Measurements from ENCODE around the gene PAFAH2. TPM values are rescaled to one million over a fixed set of nuclear protein-coding genes. Genes with fewer than 3 reads are reported as not detected.

PAFAH2 gene
- total and polyA plus RNA-seq, 3 experiments from 2014 or later, result 11.8 to 28.6 (median 12.1) TPM

DNA sequence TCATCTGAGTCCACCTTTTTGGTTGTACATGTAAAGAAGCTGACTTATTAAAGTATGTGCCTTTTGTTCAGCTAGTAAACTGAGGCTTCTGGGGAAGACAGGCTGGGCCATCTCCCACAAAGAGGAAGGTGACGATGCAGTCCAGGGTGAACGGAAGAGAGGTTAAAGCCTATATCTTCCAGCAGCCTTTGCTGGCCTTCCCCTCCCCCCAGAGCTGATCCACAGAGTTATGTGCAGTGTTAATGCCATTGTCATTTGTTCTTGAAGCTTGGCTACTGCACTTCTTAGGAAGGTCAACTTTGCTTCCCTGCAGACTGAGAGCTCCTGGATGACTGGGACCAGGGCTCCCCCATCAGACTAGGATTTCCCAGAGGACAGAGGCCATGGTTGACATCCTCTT, 45.9 kb upstream of the PAFAH2 start:
- ChIA-PET CTCF (interaction anchor here (0.7 to 1.5 kb wide), 4 partner anchors 9 to 101 kb away, joined by 3 to 5 read pairs (median 4); no protein-coding TSS in a partner anchor), POLR2A (interaction anchor here (0.7 kb wide), 1 partner anchor 114 kb away, joined by 5 read pairs; no protein-coding TSS in a partner anchor)
- Mint-ChIP-seq H3K36me3 (no peaks in the 10 kb centered on the region), H3K4me3 (no peak overlapping the region), H3K4me1 (peaks cover 0 to 7% (median 3%) of the 10 kb centered on the region in 3 donors), H3K27ac (no peak overlapping the region), H3K9me3 (no peaks in the 10 kb centered on the region), H3K27me3 (peaks cover 36 to 55% of the 10 kb centered on the region in 2 donors)
- Histone ChIP-seq H3K36me3 (ENCODE audit: insufficient read depth, low read length) (no peaks in the 10 kb centered on the region), H3K4me3 (ENCODE audit: low read length) (no peak overlapping the region), H3K27me3 (ENCODE audit: insufficient read depth, low read length, poor library complexity, severe bottlenecking) (peaks cover 30% of the 10 kb centered on the region), H3K9me3 (ENCODE audit: low read length) (no peaks in the 10 kb centered on the region), H3K4me1 (ENCODE audit: insufficient read depth, low read length) (no peaks in the 10 kb centered on the region), H3K27ac (ENCODE audit: low read depth, low read length) (no peak overlapping the region)
- DNase-seq, result no peak

DNA sequence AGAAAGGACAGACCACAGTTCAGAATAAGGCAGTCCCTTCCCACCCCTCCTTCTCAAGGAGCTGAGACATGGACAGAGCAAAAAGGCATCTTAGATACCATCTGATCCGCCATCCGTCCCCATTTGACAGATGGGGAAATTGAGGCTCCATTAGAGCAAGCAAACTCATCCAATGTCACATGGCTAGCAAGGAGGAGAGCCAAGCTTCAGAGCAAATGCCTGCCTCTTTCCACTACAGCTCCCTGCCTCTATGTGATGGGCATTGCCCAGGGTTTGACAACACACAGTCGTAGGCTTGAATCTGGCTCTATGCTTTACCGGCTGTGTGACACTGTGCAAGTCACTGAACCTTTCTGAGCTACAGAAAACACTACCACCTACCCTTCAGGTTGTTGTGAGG, 44.1 kb upstream of the PAFAH2 start:
- H3K27me3 Mint-ChIP-seq, result peaks cover 28 to 40% of the 10 kb centered on the region in 2 donors
- peaks cover 25% of the 10 kb centered on the region for H3K27me3 ChIP-seq (ENCODE audit: insufficient read depth, low read length, poor library complexity, severe bottlenecking)
- peaks cover 0 to 7% (median 3%) of the 10 kb centered on the region in 3 donors for H3K4me1 Mint-ChIP-seq
- H3K9me3 ChIP-seq (ENCODE audit: low read length), result no peaks in the 10 kb centered on the region
- no peak overlapping the region for H3K27ac Mint-ChIP-seq
- no peak overlapping the region for H3K4me3 ChIP-seq (ENCODE audit: low read length)
- H3K36me3 Mint-ChIP-seq, result no peaks in the 10 kb centered on the region
- DNase-seq, result no peak
- H3K36me3 ChIP-seq (ENCODE audit: insufficient read depth, low read length), result no peaks in the 10 kb centered on the region
- H3K9me3 Mint-ChIP-seq, result no peaks in the 10 kb centered on the region
- ChIA-PET POLR2A (no interaction called here), CTCF (no interaction called here)
- no peak overlapping the region for H3K27ac ChIP-seq (ENCODE audit: low read depth, low read length)
- no peaks in the 10 kb centered on the region for H3K4me1 ChIP-seq (ENCODE audit: insufficient read depth, low read length)
- no peak overlapping the region for H3K4me3 Mint-ChIP-seq

DNA sequence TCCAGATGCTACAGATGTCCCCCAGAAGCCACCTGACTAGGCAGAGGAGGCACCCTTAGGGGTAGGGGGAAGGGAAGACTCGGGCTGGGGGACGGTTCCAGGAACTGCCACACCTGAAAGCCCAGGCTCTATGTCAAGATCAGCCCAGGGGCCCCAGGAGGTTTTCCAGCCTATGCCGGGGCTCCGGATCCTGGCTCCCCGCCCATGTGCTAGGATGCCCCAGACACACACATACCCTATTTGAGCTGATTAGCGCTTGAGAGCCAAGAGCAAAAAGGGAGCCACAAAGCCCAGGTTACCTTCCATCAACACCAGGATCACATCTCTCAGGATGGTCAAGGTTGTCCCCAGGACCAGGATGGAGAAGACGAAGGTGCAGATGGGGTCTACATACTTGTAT, 43.5 kb upstream of the PAFAH2 start:
- Histone ChIP-seq H3K9me3 (ENCODE audit: low read length) (no peaks in the 10 kb centered on the region), H3K36me3 (ENCODE audit: insufficient read depth, low read length) (no peaks in the 10 kb centered on the region), H3K4me1 (ENCODE audit: insufficient read depth, low read length) (no peaks in the 10 kb centered on the region), H3K4me3 (ENCODE audit: low read length) (no peak overlapping the region), H3K27me3 (ENCODE audit: insufficient read depth, low read length, poor library complexity, severe bottlenecking) (peaks cover 20% of the 10 kb centered on the region), H3K27ac (ENCODE audit: low read depth, low read length) (no peak overlapping the region)
- DNase-seq, result no peak
- Mint-ChIP-seq H3K4me3 (no peak overlapping the region), H3K36me3 (no peaks in the 10 kb centered on the region), H3K9me3 (no peaks in the 10 kb centered on the region), H3K27ac (peak overlapping the region in 1 of 8 donors; percentile 60), H3K4me1 (peaks cover 0 to 7% (median 3%) of the 10 kb centered on the region in 3 donors), H3K27me3 (peaks cover 22 to 36% of the 10 kb centered on the region in 2 donors)
- ChIA-PET CTCF (no interaction called here), POLR2A (no interaction called here)

DNA sequence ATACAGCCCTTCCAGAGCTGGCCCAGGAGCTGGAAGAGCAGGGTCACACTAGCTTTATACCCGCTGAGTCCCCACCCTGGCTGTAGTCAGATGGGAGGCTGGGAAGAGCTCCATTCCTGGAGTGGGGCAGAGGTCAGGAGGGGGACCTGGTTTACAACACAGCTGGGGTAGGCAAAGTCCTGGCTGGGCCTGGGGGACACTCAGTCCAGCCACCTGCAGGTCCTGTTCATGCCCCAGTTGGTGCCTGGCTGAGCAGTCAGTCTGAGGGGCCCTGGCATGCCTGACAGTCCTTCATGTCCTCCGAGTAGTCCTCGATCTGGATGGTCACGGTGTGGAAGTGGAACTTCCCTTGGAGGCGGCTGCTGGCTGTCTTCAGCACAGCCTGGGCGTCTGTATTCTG, 41.0 kb upstream of the PAFAH2 start:
- peaks cover 10 to 21% of the 10 kb centered on the region in 2 donors for H3K27me3 Mint-ChIP-seq
- CTCF ChIA-PET, result no interaction called here
- no peaks in the 10 kb centered on the region for H3K36me3 ChIP-seq (ENCODE audit: insufficient read depth, low read length)
- peaks cover 6% of the 10 kb centered on the region for H3K4me1 ChIP-seq (ENCODE audit: insufficient read depth, low read length)
- H3K4me3 ChIP-seq (ENCODE audit: low read length), result no peak overlapping the region
- H3K36me3 Mint-ChIP-seq, result peaks cover 0 to 5% (median 0%) of the 10 kb centered on the region in 3 donors
- peaks cover 6% of the 10 kb centered on the region for H3K27me3 ChIP-seq (ENCODE audit: insufficient read depth, low read length, poor library complexity, severe bottlenecking)
- POLR2A ChIA-PET, result no interaction called here
- DNase-seq, result no peak
- no peak overlapping the region for H3K27ac Mint-ChIP-seq
- H3K9me3 ChIP-seq (ENCODE audit: low read length), result no peaks in the 10 kb centered on the region
- H3K4me3 Mint-ChIP-seq, result peak overlapping the region in 1 of 7 donors; percentile 38
- H3K4me1 Mint-ChIP-seq, result peaks cover 6 to 13% (median 12%) of the 10 kb centered on the region in 3 donors
- H3K9me3 Mint-ChIP-seq, result no peaks in the 10 kb centered on the region
- H3K27ac ChIP-seq (ENCODE audit: low read depth, low read length), result no peak overlapping the region

DNA sequence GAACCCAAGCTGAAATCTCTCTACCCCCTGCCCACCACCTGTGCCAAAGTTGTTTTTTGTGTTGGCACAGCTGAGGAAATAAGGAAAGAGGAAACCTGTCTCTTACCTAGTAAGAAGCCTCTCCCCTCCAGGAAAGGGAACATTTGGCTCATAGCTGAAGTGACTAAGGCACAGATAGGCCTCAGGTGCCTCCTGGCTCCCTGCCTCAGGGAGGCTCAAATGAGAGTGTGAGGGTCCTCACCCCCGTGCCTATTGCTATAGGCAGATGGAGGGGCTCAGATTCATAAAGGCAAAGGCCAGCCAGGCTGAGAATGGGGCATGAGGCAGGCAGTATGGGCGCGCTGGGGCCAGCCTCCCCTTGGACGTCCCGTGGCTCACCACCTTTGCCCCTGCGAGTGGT, 40.6 kb upstream of the PAFAH2 start:
- DNase-seq, result no peak
- peak overlapping the region in 2 of 7 donors; percentile 47 to 68 for H3K4me3 Mint-ChIP-seq
- peaks cover 6% of the 10 kb centered on the region for H3K4me1 ChIP-seq (ENCODE audit: insufficient read depth, low read length)
- peaks cover 6 to 13% (median 12%) of the 10 kb centered on the region in 3 donors for H3K4me1 Mint-ChIP-seq
- H3K27me3 Mint-ChIP-seq, result peaks cover 6 to 17% of the 10 kb centered on the region in 2 donors
- no peak overlapping the region for H3K27ac Mint-ChIP-seq
- H3K9me3 Mint-ChIP-seq, result no peaks in the 10 kb centered on the region
- peaks cover 0 to 5% (median 0%) of the 10 kb centered on the region in 3 donors for H3K36me3 Mint-ChIP-seq
- H3K9me3 ChIP-seq (ENCODE audit: low read length), result no peaks in the 10 kb centered on the region
- H3K36me3 ChIP-seq (ENCODE audit: insufficient read depth, low read length), result no peaks in the 10 kb centered on the region
- ChIA-PET POLR2A (no interaction called here), CTCF (no interaction called here)
- peaks cover 6% of the 10 kb centered on the region for H3K27me3 ChIP-seq (ENCODE audit: insufficient read depth, low read length, poor library complexity, severe bottlenecking)
- H3K27ac ChIP-seq (ENCODE audit: low read depth, low read length), result no peak overlapping the region
- H3K4me3 ChIP-seq (ENCODE audit: low read length), result no peak overlapping the region

DNA sequence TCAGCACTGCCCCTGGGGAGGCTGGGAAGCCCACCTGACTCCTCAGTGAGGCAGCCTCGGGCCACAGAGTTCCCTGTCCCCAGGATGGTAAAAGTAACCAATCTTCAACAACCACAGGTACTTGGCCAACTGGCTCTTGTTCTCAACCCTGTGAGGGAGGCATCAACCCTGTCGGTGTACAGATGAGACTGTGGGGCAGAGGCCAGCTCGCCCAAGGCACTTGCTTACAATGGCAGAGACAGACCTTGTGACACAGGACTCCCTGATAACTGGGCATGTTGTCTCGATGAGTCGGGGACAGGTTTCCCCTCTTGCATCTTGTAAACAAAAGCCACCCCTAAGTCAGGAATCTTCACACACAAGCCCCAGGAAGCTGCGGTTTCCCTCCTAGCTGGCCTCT, 40.0 kb upstream of the PAFAH2 start:
- Histone ChIP-seq H3K4me3 (ENCODE audit: low read length) (no peak overlapping the region), H3K27ac (ENCODE audit: low read depth, low read length) (no peak overlapping the region), H3K27me3 (ENCODE audit: insufficient read depth, low read length, poor library complexity, severe bottlenecking) (peaks cover 3% of the 10 kb centered on the region), H3K4me1 (ENCODE audit: insufficient read depth, low read length) (peaks cover 6% of the 10 kb centered on the region), H3K36me3 (ENCODE audit: insufficient read depth, low read length) (no peaks in the 10 kb centered on the region), H3K9me3 (ENCODE audit: low read length) (no peaks in the 10 kb centered on the region)
- Mint-ChIP-seq H3K9me3 (no peaks in the 10 kb centered on the region), H3K4me3 (peak overlapping the region in 1 of 7 donors; percentile 68), H3K27me3 (peaks cover 2 to 11% of the 10 kb centered on the region in 2 donors), H3K27ac (peak overlapping the region in 1 of 8 donors; percentile 27), H3K4me1 (peaks cover 6 to 13% (median 12%) of the 10 kb centered on the region in 3 donors), H3K36me3 (peaks cover 0 to 5% (median 0%) of the 10 kb centered on the region in 3 donors)
- no peak for DNase-seq
- CTCF ChIA-PET, result no interaction called here
- POLR2A ChIA-PET, result no interaction called here

DNA sequence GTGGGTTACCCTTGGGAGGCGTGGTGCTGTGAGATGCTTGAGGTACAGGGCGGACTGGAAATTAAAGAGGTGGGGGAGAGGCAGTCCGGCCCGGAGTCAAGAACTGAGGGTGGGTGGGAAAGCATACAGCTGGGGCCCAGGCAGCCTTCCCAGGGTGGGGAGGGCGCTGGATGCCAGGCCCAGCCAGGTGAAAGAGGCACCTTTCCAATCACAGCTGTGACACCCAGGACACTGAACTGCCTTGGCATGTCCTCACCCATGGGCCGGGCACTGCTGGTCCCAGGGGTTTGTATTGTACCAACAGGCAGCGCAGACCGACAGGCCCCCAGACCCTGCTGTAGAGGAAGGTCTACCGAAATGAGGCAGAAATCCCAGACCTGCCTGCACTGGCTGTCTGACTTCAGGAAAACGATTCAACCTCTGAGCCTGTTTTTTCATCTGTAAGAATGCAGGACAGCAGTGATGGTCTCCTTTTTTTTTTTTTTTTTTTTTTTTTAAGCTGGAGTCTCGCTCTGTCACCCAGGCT, 39.0 kb upstream of the PAFAH2 start:
- no peak for DNase-seq
- H3K4me3 Mint-ChIP-seq, result peak overlapping the region in 2 of 7 donors; percentile 23 to 31
- H3K4me1 Mint-ChIP-seq, result peaks cover 6 to 13% (median 12%) of the 10 kb centered on the region in 3 donors
- Histone ChIP-seq H3K4me3 (ENCODE audit: low read length) (no peak overlapping the region), H3K9me3 (ENCODE audit: low read length) (no peaks in the 10 kb centered on the region), H3K4me1 (ENCODE audit: insufficient read depth, low read length) (peaks cover 6% of the 10 kb centered on the region), H3K36me3 (ENCODE audit: insufficient read depth, low read length) (no peaks in the 10 kb centered on the region), H3K27ac (ENCODE audit: low read depth, low read length) (no peak overlapping the region), H3K27me3 (ENCODE audit: insufficient read depth, low read length, poor library complexity, severe bottlenecking) (no peaks in the 10 kb centered on the region)
- H3K27ac Mint-ChIP-seq, result no peak overlapping the region
- peaks cover 0 to 5% (median 0%) of the 10 kb centered on the region in 3 donors for H3K36me3 Mint-ChIP-seq
- CTCF ChIA-PET, result interaction anchor here (0.6 to 2.1 kb wide), 18 partner anchors 9 to 396 kb away, joined by 3 to 10 read pairs (median 4); partner anchors contain the start of genes SLC30A2 and ZNF593
- POLR2A ChIA-PET, result no interaction called here
- H3K9me3 Mint-ChIP-seq, result no peaks in the 10 kb centered on the region
- peaks cover 4% of the 10 kb centered on the region in 2 donors for H3K27me3 Mint-ChIP-seq

DNA sequence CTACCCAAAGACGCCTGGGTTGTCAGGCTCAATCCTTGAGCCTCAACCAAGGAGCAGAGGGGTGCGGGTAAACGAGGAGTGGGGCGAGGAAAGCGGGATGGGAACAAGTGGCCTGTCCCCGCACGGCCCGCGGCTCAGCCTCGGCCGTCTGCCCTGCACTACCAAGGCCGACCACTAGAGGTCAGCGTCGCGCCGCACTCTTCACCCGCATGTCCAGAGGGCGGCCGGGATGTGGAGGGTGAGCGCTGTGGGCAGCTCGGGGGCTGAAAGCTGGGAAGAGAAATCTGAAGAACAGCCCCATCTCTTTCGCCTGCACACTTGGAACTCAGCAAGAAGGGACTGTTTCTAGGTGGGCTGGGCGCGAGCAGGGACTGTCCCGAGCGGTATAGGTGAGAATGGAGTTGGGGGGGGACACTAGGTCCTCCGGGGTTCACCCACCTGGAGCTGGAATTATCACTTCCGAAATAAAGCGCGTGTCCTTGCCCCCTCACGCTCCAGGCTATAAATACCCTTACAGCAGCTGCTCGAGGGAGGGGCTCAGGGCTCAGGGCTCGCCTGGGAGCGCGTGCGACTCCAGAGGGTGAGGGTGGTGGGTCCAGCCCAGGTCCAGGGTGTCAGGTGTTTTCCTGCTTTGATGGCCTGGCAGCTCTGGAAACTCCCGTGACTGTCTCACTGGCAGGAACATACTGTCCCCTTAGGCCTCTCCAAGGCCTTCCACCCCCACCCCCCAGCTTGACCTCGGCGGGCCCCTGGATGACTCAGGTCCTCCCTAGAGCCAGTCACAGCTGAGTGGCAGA, 38.3 kb upstream of the PAFAH2 start:
- H3K4me3 ChIP-seq (ENCODE audit: low read length), result peak overlapping the region; percentile 96
- H3K27me3 Mint-ChIP-seq, result peaks cover 0 to 3% of the 10 kb centered on the region in 2 donors
- no peaks in the 10 kb centered on the region for H3K27me3 ChIP-seq (ENCODE audit: insufficient read depth, low read length, poor library complexity, severe bottlenecking)
- H3K4me1 Mint-ChIP-seq, result peaks cover 6 to 13% (median 12%) of the 10 kb centered on the region in 3 donors
- CTCF ChIA-PET, result interaction anchor here (0.6 to 2.1 kb wide), 21 partner anchors 9 to 397 kb away, joined by 3 to 10 read pairs (median 4); partner anchors contain the start of genes CEP85, SLC30A2 and ZNF593
- H3K9me3 Mint-ChIP-seq, result no peaks in the 10 kb centered on the region
- POLR2A ChIA-PET, result no interaction called here
- peak overlapping the region; percentile 80 to 98 (median 92) for H3K27ac Mint-ChIP-seq
- no peaks in the 10 kb centered on the region for H3K36me3 ChIP-seq (ENCODE audit: insufficient read depth, low read length)
- H3K27ac ChIP-seq (ENCODE audit: low read depth, low read length), result peak overlapping the region; percentile 88
- peak overlapping the region; percentile 93 to 97 (median 95) for H3K4me3 Mint-ChIP-seq
- peaks cover 6% of the 10 kb centered on the region for H3K4me1 ChIP-seq (ENCODE audit: insufficient read depth, low read length)
- no peaks in the 10 kb centered on the region for H3K9me3 ChIP-seq (ENCODE audit: low read length)
- H3K36me3 Mint-ChIP-seq, result peaks cover 0 to 5% (median 0%) of the 10 kb centered on the region in 3 donors
- peak; percentile 65 to 79 (median 70) for DNase-seq
